Measurements from ENCODE around the gene SBNO1.
"Not testable (repeated sequence)": the region's sequence is repeated elsewhere in the genome, so short reads cannot be mapped to it uniquely, and the experiment has no call there.

The SBNO1 gene

GRCh38 chr12:123364532-123365024 is at the start of gene SBNO1:
Gene SBNO1 (minus strand): TSS chr12:123364847. CDS start chr12:123350441, 14,406 bp downstream.
- Histone ChIP-seq H3K4me2 (ENCODE audit: low read length) (peak within 1 kb of the TSS; percentile 92), H3F3A (ENCODE audit: control insufficient read depth, insufficient read depth) (peaks cover 8% of the 10 kb centered on the region), H3K27me3 (ENCODE audit: control insufficient read depth, low read length) (no peaks in the 10 kb centered on the region), H4K20me1 (ENCODE audit: control insufficient read depth, insufficient read depth, low read depth, low read length) (peaks cover 15% of the 10 kb centered on the region; the same call in 1 of the 2 replicates), H3K4me3 (ENCODE audit: low read length) (peak within 1 kb of the TSS; percentile 87), H3K4me1 (ENCODE audit: control insufficient read depth, low read length) (peaks cover 17% of the 10 kb centered on the region), H3K9me2 (replicated peaks; ENCODE audit: control insufficient read depth, low read length) (no peaks in the 10 kb centered on the region), H3K9me3 (ENCODE audit: control insufficient read depth, insufficient read depth, low read length) (no peaks in the 10 kb centered on the region), H3K36me3 (ENCODE audit: control insufficient read depth, low read length) (peaks cover 25% of the 10 kb centered on the region), H3K27ac (ENCODE audit: low read depth, low read length) (peak within 1 kb of the TSS; percentile 94), H3K79me2 (ENCODE audit: control insufficient read depth, low read length) (peaks cover 51% of the 10 kb centered on the region)
- no peak for TF ChIP-seq CTCF (IDR thresholded peaks at IDR 0.05; ENCODE audit: low read depth, low read length, poor library complexity, severe bottlenecking)
- TF ChIP-seq EZH2phosphoT487 (IDR thresholded peaks at IDR 0.05; ENCODE audit: borderline replicate concordance, low read length), result no peak

GRCh38 chr12:123410041-123410412 is 45.4 kb upstream of the SBNO1 start:
- TF ChIP-seq EZH2phosphoT487 (IDR thresholded peaks at IDR 0.05; ENCODE audit: borderline replicate concordance, low read length), result no peak
- no peak for TF ChIP-seq CTCF (IDR thresholded peaks at IDR 0.05; ENCODE audit: low read depth, low read length, poor library complexity, severe bottlenecking)
- Histone ChIP-seq H3K36me3 (ENCODE audit: control insufficient read depth, low read length) (peaks cover 24% of the 10 kb centered on the region), H3K27me3 (ENCODE audit: control insufficient read depth, low read length) (no peaks in the 10 kb centered on the region), H3K9me3 (ENCODE audit: control insufficient read depth, insufficient read depth, low read length) (no peaks in the 10 kb centered on the region), H3K4me3 (ENCODE audit: low read length) (no peak overlapping the region), H3K4me2 (ENCODE audit: low read length) (no peak overlapping the region), H3K4me1 (ENCODE audit: control insufficient read depth, low read length) (no peaks in the 10 kb centered on the region), H4K20me1 (ENCODE audit: control insufficient read depth, insufficient read depth, low read depth, low read length) (no peaks in the 10 kb centered on the region), H3F3A (ENCODE audit: control insufficient read depth, insufficient read depth) (peaks cover 10% of the 10 kb centered on the region), H3K79me2 (ENCODE audit: control insufficient read depth, low read length) (no peaks in the 10 kb centered on the region), H3K9me2 (replicated peaks; ENCODE audit: control insufficient read depth, low read length) (no peaks in the 10 kb centered on the region), H3K27ac (ENCODE audit: low read depth, low read length) (no peak overlapping the region)

- not testable (repeated sequence) for H4K20me1 ChIP-seq (ENCODE audit: control insufficient read depth, insufficient read depth, low read depth, low read length); H3K4me2 ChIP-seq (ENCODE audit: low read length); H3K4me3 ChIP-seq (ENCODE audit: low read length); H3K4me1 ChIP-seq (ENCODE audit: control insufficient read depth, low read length); H3K27me3 ChIP-seq (ENCODE audit: control insufficient read depth, low read length); H3K9me3 ChIP-seq (ENCODE audit: control insufficient read depth, insufficient read depth, low read length); H3K79me2 ChIP-seq (ENCODE audit: control insufficient read depth, low read length); H3K9me2 ChIP-seq (replicated peaks; ENCODE audit: control insufficient read depth, low read length); H3F3A ChIP-seq (ENCODE audit: control insufficient read depth, insufficient read depth); H3K27ac ChIP-seq (ENCODE audit: low read depth, low read length)
- peaks cover 28% of the 10 kb centered on the region for H3K36me3 ChIP-seq (ENCODE audit: control insufficient read depth, low read length)
Measured at GRCh38 chr12:123409284-123410040, 44.8 kb upstream of the SBNO1 start.

- H3K9me2 ChIP-seq (replicated peaks; ENCODE audit: control insufficient read depth, low read length); H3K4me1 ChIP-seq (ENCODE audit: control insufficient read depth, low read length); H3K4me2 ChIP-seq (ENCODE audit: low read length); H3K27me3 ChIP-seq (ENCODE audit: control insufficient read depth, low read length); H3K9me3 ChIP-seq (ENCODE audit: control insufficient read depth, insufficient read depth, low read length); H3F3A ChIP-seq (ENCODE audit: control insufficient read depth, insufficient read depth); H4K20me1 ChIP-seq (ENCODE audit: control insufficient read depth, insufficient read depth, low read depth, low read length); H3K79me2 ChIP-seq (ENCODE audit: control insufficient read depth, low read length); H3K4me3 ChIP-seq (ENCODE audit: low read length); H3K27ac ChIP-seq (ENCODE audit: low read depth, low read length): not testable (repeated sequence)
- peaks cover 36% of the 10 kb centered on the region for H3K36me3 ChIP-seq (ENCODE audit: control insufficient read depth, low read length)
Measured at GRCh38 chr12:123408619-123409018, 44.0 kb upstream of the SBNO1 start.

GRCh38 chr12:123407934-123408333 is 43.3 kb upstream of the SBNO1 start:
- not testable (repeated sequence) for H4K20me1 ChIP-seq (ENCODE audit: control insufficient read depth, insufficient read depth, low read depth, low read length); H3K4me3 ChIP-seq (ENCODE audit: low read length); H3K4me1 ChIP-seq (ENCODE audit: control insufficient read depth, low read length); H3K4me2 ChIP-seq (ENCODE audit: low read length); H3K27ac ChIP-seq (ENCODE audit: low read depth, low read length); H3K27me3 ChIP-seq (ENCODE audit: control insufficient read depth, low read length); H3K79me2 ChIP-seq (ENCODE audit: control insufficient read depth, low read length); H3F3A ChIP-seq (ENCODE audit: control insufficient read depth, insufficient read depth); H3K9me3 ChIP-seq (ENCODE audit: control insufficient read depth, insufficient read depth, low read length); H3K9me2 ChIP-seq (replicated peaks; ENCODE audit: control insufficient read depth, low read length)
- peaks cover 43% of the 10 kb centered on the region for H3K36me3 ChIP-seq (ENCODE audit: control insufficient read depth, low read length)

- H3K27ac ChIP-seq (ENCODE audit: low read depth, low read length); H4K20me1 ChIP-seq (ENCODE audit: control insufficient read depth, insufficient read depth, low read depth, low read length); H3K4me1 ChIP-seq (ENCODE audit: control insufficient read depth, low read length); H3F3A ChIP-seq (ENCODE audit: control insufficient read depth, insufficient read depth); H3K4me2 ChIP-seq (ENCODE audit: low read length); H3K4me3 ChIP-seq (ENCODE audit: low read length); H3K27me3 ChIP-seq (ENCODE audit: control insufficient read depth, low read length); H3K9me3 ChIP-seq (ENCODE audit: control insufficient read depth, insufficient read depth, low read length); H3K79me2 ChIP-seq (ENCODE audit: control insufficient read depth, low read length); H3K9me2 ChIP-seq (replicated peaks; ENCODE audit: control insufficient read depth, low read length): not testable (repeated sequence)
- H3K36me3 ChIP-seq (ENCODE audit: control insufficient read depth, low read length), result peaks cover 50% of the 10 kb centered on the region
Measured at GRCh38 chr12:123407269-123407668, 42.6 kb upstream of the SBNO1 start.

Measured in DOHH2 (cell line).